ENCODE results near the gene SLC8B1. TPM values are rescaled to one million over a fixed set of nuclear protein-coding genes. Genes with fewer than 3 reads are reported as not detected.

Gene SLC8B1
- total and polyA plus RNA-seq, 4 donors: 8.1 to 48.6 (median 39.7) TPM

DNA sequence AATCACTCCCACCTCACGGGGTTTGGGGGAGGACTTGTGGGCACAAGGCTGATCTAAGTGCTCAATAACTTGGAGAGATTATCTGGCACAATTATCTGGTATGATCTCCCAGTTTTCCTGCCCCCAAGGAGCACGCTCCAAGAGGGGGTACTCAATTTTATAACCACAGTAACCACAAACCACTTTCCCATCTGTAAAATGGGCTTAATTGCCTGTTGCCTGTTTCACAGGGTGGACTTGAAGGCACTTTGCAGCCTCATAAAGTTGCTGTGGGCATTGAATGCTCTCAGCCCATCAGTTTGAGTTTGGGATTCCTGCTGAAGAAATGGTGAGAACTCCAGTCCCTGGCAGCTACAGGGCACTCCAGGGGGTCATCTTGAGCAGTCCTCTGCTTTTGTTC is 4.4 kb downstream of the SLC8B1 start:
- Histone ChIP-seq H3K9me3 (ENCODE audit: control insufficient read depth, low read length) (no peaks in the 10 kb centered on the region), H3K4me3 (ENCODE audit: low read length in 2 of 2) (no peak overlapping the region), H3K27ac (ENCODE audit: low read depth in 1 of 2, low read length in 2 of 2) (no peak overlapping the region), H3K36me3 (ENCODE audit: control insufficient read depth in 1 of 2, insufficient read depth in 2 of 2, low read length in 1 of 2) (no peaks in the 10 kb centered on the region), H3K4me1 (ENCODE audit: control insufficient read depth in 1 of 2, insufficient read depth in 2 of 2, low read length in 2 of 2) (no peaks in the 10 kb centered on the region), H3K27me3 (ENCODE audit: control insufficient read depth in 1 of 2, insufficient read depth in 2 of 2, low read length in 1 of 2) (no peaks in the 10 kb centered on the region)
- DNase-seq (no peak), ATAC-seq (ENCODE audit: low FRiP score) (no peak)
- intact Hi-C loops (cut with DNase I): no loop called here
- 95 to 100% methylated on average over 2 of the region's 2 CpGs for WGBS, 2 donors

DNA sequence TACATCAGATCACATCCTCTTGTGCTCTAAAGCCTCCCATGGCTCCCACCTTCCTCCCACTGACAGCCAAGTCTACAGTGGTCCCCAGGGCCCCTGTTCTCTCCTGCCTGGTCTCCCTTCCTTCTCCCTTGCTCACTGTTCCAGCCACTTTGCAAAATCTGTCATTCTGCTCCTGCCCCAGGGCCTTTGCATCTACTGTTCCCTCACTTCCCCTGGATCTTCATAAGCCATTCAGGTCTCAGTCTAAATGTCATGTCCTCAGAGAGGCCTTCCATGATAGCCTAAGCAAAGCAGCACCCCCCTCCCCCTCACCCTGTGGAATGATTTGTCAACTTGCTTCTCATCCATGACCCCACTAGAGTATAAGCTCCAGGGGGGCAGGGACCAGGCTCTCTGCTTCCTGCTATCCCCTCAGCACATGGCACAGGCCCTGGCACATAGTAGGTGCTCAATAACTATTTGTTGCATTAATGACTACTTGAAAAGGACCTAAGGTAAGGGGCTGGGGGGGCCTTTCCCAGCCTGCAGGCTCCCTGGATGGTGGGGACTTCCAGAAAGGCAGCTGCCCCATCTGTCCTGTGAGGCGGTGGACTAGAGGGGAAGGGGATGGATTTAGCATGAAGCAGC is 5.0 kb downstream of the SLC8B1 start:
- no peak overlapping the region for H3K4me3 ChIP-seq (ENCODE audit: low read length in 2 of 2)
- no peaks in the 10 kb centered on the region for H3K36me3 ChIP-seq (ENCODE audit: control insufficient read depth in 1 of 2, insufficient read depth in 2 of 2, low read length in 1 of 2)
- WGBS, 2 donors: 95 to 100% methylated on average over 1 of the region's 1 CpG
- H3K9me3 ChIP-seq (ENCODE audit: control insufficient read depth, low read length): no peaks in the 10 kb centered on the region
- no peak overlapping the region for H3K27ac ChIP-seq (ENCODE audit: low read depth in 1 of 2, low read length in 2 of 2)
- no peaks in the 10 kb centered on the region for H3K27me3 ChIP-seq (ENCODE audit: control insufficient read depth in 1 of 2, insufficient read depth in 2 of 2, low read length in 1 of 2)
- no peaks in the 10 kb centered on the region for H3K4me1 ChIP-seq (ENCODE audit: control insufficient read depth in 1 of 2, insufficient read depth in 2 of 2, low read length in 2 of 2)
- DNase-seq (no peak), ATAC-seq (ENCODE audit: low FRiP score) (no peak)
- intact Hi-C loops (cut with DNase I): no loop called here

- no peaks in the 10 kb centered on the region for H3K9me3 ChIP-seq (ENCODE audit: control insufficient read depth, low read length)
- ATAC-seq (ENCODE audit: low FRiP score) (no peak), DNase-seq (no peak)
- intact Hi-C loops (cut with DNase I): no loop called here
- H3K36me3 ChIP-seq (ENCODE audit: control insufficient read depth in 1 of 2, insufficient read depth in 2 of 2, low read length in 1 of 2): no peaks in the 10 kb centered on the region
- H3K27ac ChIP-seq (ENCODE audit: low read depth in 1 of 2, low read length in 2 of 2): no peak overlapping the region
- H3K4me3 ChIP-seq (ENCODE audit: low read length in 2 of 2): no peak overlapping the region
- no peaks in the 10 kb centered on the region for H3K4me1 ChIP-seq (ENCODE audit: control insufficient read depth in 1 of 2, insufficient read depth in 2 of 2, low read length in 2 of 2)
- 91 to 93% methylated on average over 9 of the region's 9 CpGs for WGBS, 2 donors
- H3K27me3 ChIP-seq (ENCODE audit: control insufficient read depth in 1 of 2, insufficient read depth in 2 of 2, low read length in 1 of 2): no peaks in the 10 kb centered on the region
These were observed 5.7 kb downstream of the SLC8B1 start for GRCh38 chr12:113329022-113329790.

GRCh38 chr12:113328368-113328889 is 6.5 kb downstream of the SLC8B1 start:
- 68 to 77% methylated on average over 5 of the region's 5 CpGs for WGBS, 2 donors
- H3K4me1 ChIP-seq (ENCODE audit: control insufficient read depth in 1 of 2, insufficient read depth in 2 of 2, low read length in 2 of 2): no peaks in the 10 kb centered on the region
- intact Hi-C loops (cut with DNase I): no loop called here
- no peak for DNase-seq
- H3K36me3 ChIP-seq (ENCODE audit: control insufficient read depth in 1 of 2, insufficient read depth in 2 of 2, low read length in 1 of 2): no peaks in the 10 kb centered on the region
- H3K27me3 ChIP-seq (ENCODE audit: control insufficient read depth in 1 of 2, insufficient read depth in 2 of 2, low read length in 1 of 2): no peaks in the 10 kb centered on the region
- ATAC-seq (ENCODE audit: low FRiP score): no peak
- no peak overlapping the region for H3K27ac ChIP-seq (ENCODE audit: low read depth in 1 of 2, low read length in 2 of 2)
- H3K4me3 ChIP-seq (ENCODE audit: low read length in 2 of 2): no peak overlapping the region
- H3K9me3 ChIP-seq (ENCODE audit: control insufficient read depth, low read length): no peaks in the 10 kb centered on the region

GRCh38 chr12:113326775-113327395 is 8.0 kb downstream of the SLC8B1 start:
- Histone ChIP-seq H3K36me3 (ENCODE audit: control insufficient read depth in 1 of 2, insufficient read depth in 2 of 2, low read length in 1 of 2) (no peaks in the 10 kb centered on the region), H3K9me3 (ENCODE audit: control insufficient read depth, low read length) (no peaks in the 10 kb centered on the region), H3K27ac (ENCODE audit: low read depth in 1 of 2, low read length in 2 of 2) (no peak overlapping the region), H3K27me3 (ENCODE audit: control insufficient read depth in 1 of 2, insufficient read depth in 2 of 2, low read length in 1 of 2) (no peaks in the 10 kb centered on the region), H3K4me3 (ENCODE audit: low read length in 2 of 2) (no peak overlapping the region), H3K4me1 (ENCODE audit: control insufficient read depth in 1 of 2, insufficient read depth in 2 of 2, low read length in 2 of 2) (no peaks in the 10 kb centered on the region)
- ATAC-seq (ENCODE audit: low FRiP score): no peak
- WGBS, 2 donors: 69 to 75% methylated on average over 4 of the region's 4 CpGs
- no peak for DNase-seq
- intact Hi-C loops (cut with DNase I): no loop called here

GRCh38 chr12:113325916-113326315 is 9.0 kb downstream of the SLC8B1 start:
- no peak overlapping the region for H3K27ac ChIP-seq (ENCODE audit: low read depth in 1 of 2, low read length in 2 of 2)
- DNase-seq (peak in 1 of 2 donors; percentile 69), ATAC-seq (ENCODE audit: low FRiP score) (no peak)
- no peaks in the 10 kb centered on the region for H3K27me3 ChIP-seq (ENCODE audit: control insufficient read depth in 1 of 2, insufficient read depth in 2 of 2, low read length in 1 of 2)
- no peaks in the 10 kb centered on the region for H3K4me1 ChIP-seq (ENCODE audit: control insufficient read depth in 1 of 2, insufficient read depth in 2 of 2, low read length in 2 of 2)
- H3K36me3 ChIP-seq (ENCODE audit: control insufficient read depth in 1 of 2, insufficient read depth in 2 of 2, low read length in 1 of 2): peaks cover 0 to 2% of the 10 kb centered on the region in 2 donors
- WGBS, 2 donors: 21 to 27% methylated on average over 3 of the region's 3 CpGs
- intact Hi-C loops (cut with DNase I): no loop called here
- no peak overlapping the region for H3K4me3 ChIP-seq (ENCODE audit: low read length in 2 of 2)
- H3K9me3 ChIP-seq (ENCODE audit: control insufficient read depth, low read length): no peaks in the 10 kb centered on the region

DNA sequence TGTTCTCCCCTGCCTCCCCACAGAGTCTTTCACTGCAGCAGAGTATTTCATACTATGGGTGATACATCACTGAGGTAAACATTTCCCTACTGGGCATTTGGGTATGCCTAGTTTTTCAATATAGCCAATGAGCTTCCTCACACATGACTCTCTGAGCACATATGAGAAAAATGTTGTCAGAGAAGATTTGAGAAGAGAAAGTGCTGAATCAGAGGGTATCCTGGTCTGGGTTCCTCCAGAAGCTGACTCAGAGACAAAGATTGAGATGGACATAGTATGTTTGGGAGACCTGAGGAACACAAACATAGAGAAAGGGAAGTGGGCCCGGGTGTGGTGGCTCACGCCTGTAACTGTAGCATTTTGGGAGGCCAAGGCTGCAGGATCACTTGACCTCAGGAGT is 12.6 kb downstream of the SLC8B1 start:
- DNase-seq (no peak), ATAC-seq (ENCODE audit: low FRiP score) (no peak)
- no peak overlapping the region for H3K4me3 ChIP-seq (ENCODE audit: low read length in 2 of 2)
- 92% methylated on average over 2 of the region's 2 CpGs for WGBS, 2 donors
- H3K27me3 ChIP-seq (ENCODE audit: control insufficient read depth in 1 of 2, insufficient read depth in 2 of 2, low read length in 1 of 2): no peaks in the 10 kb centered on the region
- no peaks in the 10 kb centered on the region for H3K9me3 ChIP-seq (ENCODE audit: control insufficient read depth, low read length)
- no peaks in the 10 kb centered on the region for H3K4me1 ChIP-seq (ENCODE audit: control insufficient read depth in 1 of 2, insufficient read depth in 2 of 2, low read length in 2 of 2)
- peaks cover 0 to 18% of the 10 kb centered on the region in 2 donors for H3K36me3 ChIP-seq (ENCODE audit: control insufficient read depth in 1 of 2, insufficient read depth in 2 of 2, low read length in 1 of 2)
- intact Hi-C loops (cut with DNase I): no loop called here
- no peak overlapping the region for H3K27ac ChIP-seq (ENCODE audit: low read depth in 1 of 2, low read length in 2 of 2)

- Histone ChIP-seq H3K4me3 (ENCODE audit: low read length in 2 of 2) (no peak overlapping the region), H3K27me3 (ENCODE audit: control insufficient read depth in 1 of 2, insufficient read depth in 2 of 2, low read length in 1 of 2) (no peaks in the 10 kb centered on the region), H3K9me3 (ENCODE audit: control insufficient read depth, low read length) (no peaks in the 10 kb centered on the region), H3K4me1 (ENCODE audit: control insufficient read depth in 1 of 2, insufficient read depth in 2 of 2, low read length in 2 of 2) (no peaks in the 10 kb centered on the region), H3K27ac (ENCODE audit: low read depth in 1 of 2, low read length in 2 of 2) (no peak overlapping the region), H3K36me3 (ENCODE audit: control insufficient read depth in 1 of 2, insufficient read depth in 2 of 2, low read length in 1 of 2) (peaks cover 0 to 18% of the 10 kb centered on the region in 2 donors)
- DNase-seq (no peak), ATAC-seq (ENCODE audit: low FRiP score) (no peak)
- intact Hi-C loops (cut with DNase I): no loop called here
- WGBS, 2 donors: 91% methylated on average over 12 of the region's 12 CpGs
These were observed 14.5 kb downstream of the SLC8B1 start for GRCh38 chr12:113320401-113320800.

Data from aorta (tissue), 5 donors.